Measurements from ENCODE around the gene BUB3. TPM values are rescaled to one million over a fixed set of nuclear protein-coding genes. Genes with fewer than 3 reads are reported as not detected.

The BUB3 gene
- total RNA-seq, 3 donors from 2014 or later (not counting 1 experiment from before 2014, with no cell fraction given), result 122 to 145 (median 125) TPM

DNA sequence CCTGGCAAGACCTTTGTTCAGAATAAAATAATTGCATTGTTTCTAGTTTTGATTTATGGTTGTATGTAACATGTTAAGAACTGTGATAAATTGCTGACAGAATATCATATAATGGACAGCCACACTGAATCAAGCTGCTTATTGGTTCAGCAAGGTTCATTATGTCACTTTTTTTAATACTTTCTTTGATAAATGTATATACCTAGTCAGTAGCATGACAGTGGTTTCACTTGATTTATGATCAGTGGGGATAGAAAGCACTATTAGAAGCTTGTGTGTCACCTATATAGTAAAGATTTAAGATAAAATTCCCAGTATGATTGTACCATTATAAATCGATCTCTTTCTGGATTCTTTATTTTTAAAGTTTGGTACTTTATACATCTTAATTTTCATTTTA is 4.5 kb downstream of the BUB3 start:
- H3K36me3 ChIP-seq (ENCODE audit: control insufficient read depth, insufficient read depth, low read length), result peaks cover 53% of the 10 kb centered on the region
- no peaks in the 10 kb centered on the region for H3K27me3 ChIP-seq (ENCODE audit: control insufficient read depth, insufficient read depth, low read length)
- DNase-seq, result no peak
- H3K27ac Mint-ChIP-seq, result peak overlapping the region; percentile 65 to 74
- peaks cover 6% of the 10 kb centered on the region for H3K36me3 Mint-ChIP-seq
- no peak overlapping the region for H3K4me3 Mint-ChIP-seq
- no peak overlapping the region for H3K4me3 ChIP-seq (ENCODE audit: low read length)
- no peak for ATAC-seq
- no peaks in the 10 kb centered on the region for H3K9me3 ChIP-seq (ENCODE audit: control insufficient read depth, insufficient read depth, low read length)
- no peak overlapping the region for H3K27ac ChIP-seq (ENCODE audit: low read length)
- H3K9me3 Mint-ChIP-seq, result no peaks in the 10 kb centered on the region
- peaks cover 63 to 69% of the 10 kb centered on the region in 2 donors for H3K4me1 Mint-ChIP-seq
- no peaks in the 10 kb centered on the region for H3K27me3 Mint-ChIP-seq (ENCODE audit: low read depth in 2 of 2)
- intact Hi-C loops (cut with micrococcal nuclease), result loop anchor here (5.0 kb wide), 1 partner anchor 84 kb away; no protein-coding TSS in a partner anchor
- H3K4me1 ChIP-seq (ENCODE audit: control insufficient read depth, insufficient read depth, low read length), result peaks cover 19% of the 10 kb centered on the region
- no CpG with 5 or more reads among the region's 1 CpG for WGBS (ENCODE audit: insufficient coverage)
- TF ChIP-seq, protein P1, sequence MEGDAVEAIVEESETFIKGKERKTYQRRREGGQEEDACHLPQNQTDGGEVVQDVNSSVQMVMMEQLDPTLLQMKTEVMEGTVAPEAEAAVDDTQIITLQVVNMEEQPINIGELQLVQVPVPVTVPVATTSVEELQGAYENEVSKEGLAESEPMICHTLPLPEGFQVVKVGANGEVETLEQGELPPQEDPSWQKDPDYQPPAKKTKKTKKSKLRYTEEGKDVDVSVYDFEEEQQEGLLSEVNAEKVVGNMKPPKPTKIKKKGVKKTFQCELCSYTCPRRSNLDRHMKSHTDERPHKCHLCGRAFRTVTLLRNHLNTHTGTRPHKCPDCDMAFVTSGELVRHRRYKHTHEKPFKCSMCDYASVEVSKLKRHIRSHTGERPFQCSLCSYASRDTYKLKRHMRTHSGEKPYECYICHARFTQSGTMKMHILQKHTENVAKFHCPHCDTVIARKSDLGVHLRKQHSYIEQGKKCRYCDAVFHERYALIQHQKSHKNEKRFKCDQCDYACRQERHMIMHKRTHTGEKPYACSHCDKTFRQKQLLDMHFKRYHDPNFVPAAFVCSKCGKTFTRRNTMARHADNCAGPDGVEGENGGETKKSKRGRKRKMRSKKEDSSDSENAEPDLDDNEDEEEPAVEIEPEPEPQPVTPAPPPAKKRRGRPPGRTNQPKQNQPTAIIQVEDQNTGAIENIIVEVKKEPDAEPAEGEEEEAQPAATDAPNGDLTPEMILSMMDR (IDR thresholded peaks at IDR 0.05), result no peak

DNA sequence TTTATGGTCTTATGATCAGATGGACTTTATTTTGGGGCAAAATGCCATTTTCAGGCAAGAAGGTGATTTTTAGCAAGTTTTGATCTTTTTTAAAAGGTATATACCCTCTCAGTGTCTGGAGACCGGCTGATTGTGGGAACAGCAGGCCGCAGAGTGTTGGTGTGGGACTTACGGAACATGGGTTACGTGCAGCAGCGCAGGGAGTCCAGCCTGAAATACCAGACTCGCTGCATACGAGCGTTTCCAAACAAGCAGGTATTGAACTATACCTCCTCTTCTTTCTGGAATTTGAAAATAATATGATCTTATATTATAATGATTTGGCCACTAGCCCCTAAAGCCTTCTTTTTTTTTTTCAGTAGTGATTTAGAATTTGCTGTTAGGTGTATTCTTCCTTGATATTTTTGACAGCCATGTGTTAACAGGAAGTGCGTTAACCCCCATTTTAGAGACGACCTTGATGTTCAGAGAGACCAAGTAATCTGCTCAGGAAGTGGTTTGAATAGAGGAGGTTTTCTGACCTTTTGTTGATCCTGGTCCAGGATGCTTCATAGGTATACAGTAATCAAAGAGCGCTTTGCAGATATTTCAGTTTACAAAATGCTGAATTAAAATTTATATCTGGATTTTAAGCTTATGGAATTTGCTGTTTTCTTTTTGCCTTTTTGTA is 6.2 kb downstream of the BUB3 start:
- WGBS (ENCODE audit: insufficient coverage), result 66% methylated on average over 11 of the region's 11 CpGs
- no peak overlapping the region for H3K4me3 Mint-ChIP-seq
- peak overlapping the region; percentile 65 to 74 for H3K27ac Mint-ChIP-seq
- Histone ChIP-seq H3K27me3 (ENCODE audit: control insufficient read depth, insufficient read depth, low read length) (no peaks in the 10 kb centered on the region), H3K9me3 (ENCODE audit: control insufficient read depth, insufficient read depth, low read length) (no peaks in the 10 kb centered on the region), H3K4me3 (ENCODE audit: low read length) (no peak overlapping the region), H3K4me1 (ENCODE audit: control insufficient read depth, insufficient read depth, low read length) (peaks cover 10% of the 10 kb centered on the region), H3K27ac (ENCODE audit: low read length) (peak overlapping the region; percentile 40), H3K36me3 (ENCODE audit: control insufficient read depth, insufficient read depth, low read length) (peaks cover 70% of the 10 kb centered on the region)
- peaks cover 6% of the 10 kb centered on the region for H3K36me3 Mint-ChIP-seq
- intact Hi-C loops (cut with micrococcal nuclease), result no loop called here
- TF ChIP-seq, protein P1 (IDR thresholded peaks at IDR 0.05), result no peak
- peak; percentile 71 to 81 (median 78) for ATAC-seq
- no peaks in the 10 kb centered on the region for H3K9me3 Mint-ChIP-seq
- H3K4me1 Mint-ChIP-seq, result peaks cover 52 to 56% of the 10 kb centered on the region in 2 donors
- peak in 1 of 2 donors; percentile 71 for DNase-seq
- no peaks in the 10 kb centered on the region for H3K27me3 Mint-ChIP-seq (ENCODE audit: low read depth in 2 of 2)

DNA sequence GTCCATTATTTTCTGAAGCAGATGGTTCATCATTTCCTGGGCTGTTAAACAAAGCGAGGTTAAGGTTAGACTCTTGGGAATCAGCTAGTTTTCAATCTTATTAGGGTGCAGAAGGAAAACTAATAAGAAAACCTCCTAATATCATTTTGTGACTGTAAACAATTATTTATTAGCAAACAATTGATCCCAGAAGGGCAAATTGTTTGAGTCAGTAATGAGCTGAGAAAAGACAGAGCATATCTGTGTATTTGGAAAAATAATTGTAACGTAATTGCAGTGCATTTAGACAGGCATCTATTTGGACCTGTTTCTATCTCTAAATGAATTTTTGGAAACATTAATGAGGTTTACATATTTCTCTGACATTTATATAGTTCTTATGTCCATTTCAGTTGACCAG is 10.1 kb downstream of the BUB3 start:
- Mint-ChIP-seq H3K36me3 (peaks cover 6% of the 10 kb centered on the region), H3K4me1 (peaks cover 28 to 36% of the 10 kb centered on the region in 2 donors), H3K4me3 (no peak overlapping the region), H3K9me3 (no peaks in the 10 kb centered on the region), H3K27me3 (ENCODE audit: low read depth in 2 of 2) (no peaks in the 10 kb centered on the region), H3K27ac (no peak overlapping the region)
- TF ChIP-seq, protein P1 (IDR thresholded peaks at IDR 0.05), result no peak
- no peaks in the 10 kb centered on the region for H3K9me3 ChIP-seq (ENCODE audit: control insufficient read depth, insufficient read depth, low read length)
- no peak overlapping the region for H3K4me3 ChIP-seq (ENCODE audit: low read length)
- DNase-seq, result no peak
- ATAC-seq, result no peak
- H3K27me3 ChIP-seq (ENCODE audit: control insufficient read depth, insufficient read depth, low read length), result no peaks in the 10 kb centered on the region
- peaks cover 7% of the 10 kb centered on the region for H3K4me1 ChIP-seq (ENCODE audit: control insufficient read depth, insufficient read depth, low read length)
- H3K36me3 ChIP-seq (ENCODE audit: control insufficient read depth, insufficient read depth, low read length), result peaks cover 58% of the 10 kb centered on the region
- intact Hi-C loops (cut with micrococcal nuclease), result no loop called here
- H3K27ac ChIP-seq (ENCODE audit: low read length), result no peak overlapping the region
- WGBS (ENCODE audit: insufficient coverage), result 100% methylated on average over 2 of the region's 2 CpGs
